GM19023 (cell line): ENCODE results near the gene TNFAIP8L1.
"Not testable (repeated sequence)": the region's sequence is repeated elsewhere in the genome, so short reads cannot be mapped to it uniquely, and the experiment has no call there.

ENCODE experiments used
- ATAC-seq: cut with Tn5 transposase; IDR thresholded peaks from one replicate; pipeline ENCODE4 v1.9.1; 2021; ENCODE audit warnings: mild to moderate bottlenecking, moderate library complexity; ENCODE audit not compliant: unreplicated experiment

Gene TNFAIP8L1

GRCh38 chr19:4638828-4639530 lies at the start of gene TNFAIP8L1:
Gene TNFAIP8L1, plus strand, starts transcription at chr19:4639516. Its CDS starts 12,354 bp downstream, at chr19:4651870.
- peak; percentile 83 for ATAC-seq

GRCh38 chr19:4589579-4590410 lies 49.5 kb upstream of the TNFAIP8L1 start:
- no peak for ATAC-seq

- no peak for ATAC-seq
Measured at GRCh38 chr19:4590559-4590958, 48.8 kb upstream of the TNFAIP8L1 start.

- no peak for ATAC-seq
Measured at GRCh38 chr19:4591320-4591719, 48.0 kb upstream of the TNFAIP8L1 start.

GRCh38 chr19:4592445-4592844 lies 46.9 kb upstream of the TNFAIP8L1 start:
- no peak for ATAC-seq

GRCh38 chr19:4593409-4593851 lies 45.9 kb upstream of the TNFAIP8L1 start:
- ATAC-seq = no peak

- ATAC-seq = no peak
Measured at GRCh38 chr19:4594201-4594600, 45.1 kb upstream of the TNFAIP8L1 start.

GRCh38 chr19:4595158-4595557 lies 44.2 kb upstream of the TNFAIP8L1 start:
- not testable (repeated sequence) for ATAC-seq

GRCh38 chr19:4596033-4596904 lies 43.0 kb upstream of the TNFAIP8L1 start:
- ATAC-seq = no peak

GRCh38 chr19:4597278-4597974 lies 41.9 kb upstream of the TNFAIP8L1 start:
- ATAC-seq = no peak

- ATAC-seq = no peak
Measured at GRCh38 chr19:4597975-4598671, 41.2 kb upstream of the TNFAIP8L1 start.

GRCh38 chr19:4598712-4599111 lies 40.6 kb upstream of the TNFAIP8L1 start:
- ATAC-seq = no peak

GRCh38 chr19:4600082-4600481 lies 39.2 kb upstream of the TNFAIP8L1 start:
- no peak for ATAC-seq

GRCh38 chr19:4600893-4601292 lies 38.4 kb upstream of the TNFAIP8L1 start:
- ATAC-seq = no peak

GRCh38 chr19:4602173-4602788 lies 37.0 kb upstream of the TNFAIP8L1 start:
- no peak for ATAC-seq

- no peak for ATAC-seq
Measured at GRCh38 chr19:4602915-4603314, 36.4 kb upstream of the TNFAIP8L1 start.

GRCh38 chr19:4604912-4605311 lies 34.4 kb upstream of the TNFAIP8L1 start:
- no peak for ATAC-seq

- no peak for ATAC-seq
Measured at GRCh38 chr19:4606181-4606580, 33.1 kb upstream of the TNFAIP8L1 start.

- ATAC-seq = no peak
Measured at GRCh38 chr19:4606921-4607678, 32.2 kb upstream of the TNFAIP8L1 start.
